Measurements from ENCODE around the gene FOXG1. TPM values are rescaled to one million over a fixed set of nuclear protein-coding genes. Genes with fewer than 3 reads are reported as not detected.
A peak's percentile ranks its signal among the peaks of the same experiment; 100 is the strongest.

FOXG1 gene
- total RNA-seq, 2 donors from 2014 or later: not detected

GRCh38 chr14:28758885-28759652, 7.5 kb upstream of the FOXG1 start:
- H3K27ac Mint-ChIP-seq: no peak overlapping the region
- H3K9me3 Mint-ChIP-seq: peaks cover 22 to 23% of the 10 kb centered on the region in 2 donors
- no peak for ATAC-seq
- H3K36me3 Mint-ChIP-seq: peaks cover 32 to 51% of the 10 kb centered on the region in 2 donors
- no peak for DNase-seq (ENCODE audit: low spot score in 2 of 2)

DNA sequence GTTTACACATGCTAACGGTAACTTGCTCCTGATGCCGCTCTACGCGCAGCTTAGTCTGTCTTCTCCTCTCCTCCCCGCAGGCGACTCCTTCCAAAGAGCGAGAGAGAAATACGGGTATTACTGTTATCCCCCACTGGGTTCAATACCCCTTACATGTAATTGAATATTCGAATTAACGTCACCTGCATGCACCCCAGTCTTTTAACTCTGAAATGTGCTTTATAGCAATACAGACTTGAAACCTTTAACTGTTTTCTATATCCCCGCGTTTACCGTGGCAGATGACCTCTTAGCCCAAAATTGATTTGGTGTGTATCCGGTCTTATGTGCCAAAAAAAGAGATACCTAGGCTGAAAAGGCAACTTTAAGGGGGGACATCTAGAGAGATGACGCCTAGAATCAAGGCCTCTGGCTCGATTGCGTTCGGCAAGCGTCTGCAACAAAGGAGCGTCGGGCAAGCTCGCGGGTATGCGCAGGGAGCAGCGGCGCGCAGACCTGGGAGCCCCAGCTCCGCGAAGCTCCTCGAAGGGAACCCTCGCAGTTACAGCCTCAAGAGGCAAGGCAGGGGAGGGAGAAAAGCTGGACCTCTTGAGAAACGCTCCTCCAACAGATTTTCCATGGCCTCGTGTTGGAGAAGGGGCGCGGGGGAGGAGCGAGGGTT, 6.8 kb upstream of the FOXG1 start:
- Mint-ChIP-seq H3K9me3 (peaks cover 21% of the 10 kb centered on the region in 2 donors), H3K36me3 (peaks cover 30 to 50% of the 10 kb centered on the region in 2 donors), H3K27ac (peak overlapping the region in 1 of 2 donors; percentile 55)
- ATAC-seq (no peak), DNase-seq (ENCODE audit: low spot score in 2 of 2) (no peak)

- H3K9me3 Mint-ChIP-seq: peaks cover 15 to 22% of the 10 kb centered on the region in 2 donors
- ATAC-seq (no peak), DNase-seq (ENCODE audit: low spot score in 2 of 2) (no peak)
- H3K27ac Mint-ChIP-seq: no peak overlapping the region
- peaks cover 25 to 49% of the 10 kb centered on the region in 2 donors for H3K36me3 Mint-ChIP-seq
Measured at GRCh38 chr14:28760431-28760996, 6.1 kb upstream of the FOXG1 start.

- no peak for ATAC-seq
- no peak for DNase-seq (ENCODE audit: low spot score in 2 of 2)
- Mint-ChIP-seq H3K36me3 (peaks cover 30 to 49% of the 10 kb centered on the region in 2 donors), H3K27ac (peak overlapping the region in 1 of 2 donors; percentile 60), H3K9me3 (peaks cover 10 to 22% of the 10 kb centered on the region in 2 donors)
Measured at GRCh38 chr14:28761438-28762291, 4.9 kb upstream of the FOXG1 start.

DNA sequence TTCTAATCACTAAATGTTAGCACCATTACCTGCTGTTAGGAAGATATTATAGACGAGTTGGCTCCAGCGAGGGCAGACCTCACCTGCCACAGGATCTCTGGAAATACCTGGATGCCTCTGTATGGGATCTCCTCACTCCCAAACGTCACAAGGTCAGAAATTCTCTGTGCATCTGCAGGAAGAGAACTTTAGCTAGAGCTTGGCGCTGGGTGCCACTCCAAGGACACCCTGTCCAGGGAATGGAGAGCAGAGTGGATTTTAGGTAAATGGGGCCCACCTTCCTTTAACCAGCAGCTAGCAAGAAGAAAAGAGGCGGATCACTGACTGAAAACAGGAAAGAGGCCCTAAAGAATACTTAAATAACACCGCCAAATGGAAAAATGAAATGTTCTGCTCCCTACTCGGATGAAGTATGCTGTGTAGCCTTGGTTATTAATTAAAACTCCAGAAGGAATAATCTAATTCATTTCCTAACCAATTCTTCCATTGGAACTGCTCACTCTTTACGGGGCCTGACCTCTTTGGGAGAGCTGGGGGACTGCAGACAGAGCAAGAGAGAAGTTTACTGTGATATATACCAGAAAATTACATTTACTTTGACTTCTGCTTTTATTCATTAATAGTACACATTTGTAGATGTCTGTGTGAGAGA, 4.2 kb upstream of the FOXG1 start:
- peaks cover 10 to 22% of the 10 kb centered on the region in 2 donors for H3K9me3 Mint-ChIP-seq

DNA sequence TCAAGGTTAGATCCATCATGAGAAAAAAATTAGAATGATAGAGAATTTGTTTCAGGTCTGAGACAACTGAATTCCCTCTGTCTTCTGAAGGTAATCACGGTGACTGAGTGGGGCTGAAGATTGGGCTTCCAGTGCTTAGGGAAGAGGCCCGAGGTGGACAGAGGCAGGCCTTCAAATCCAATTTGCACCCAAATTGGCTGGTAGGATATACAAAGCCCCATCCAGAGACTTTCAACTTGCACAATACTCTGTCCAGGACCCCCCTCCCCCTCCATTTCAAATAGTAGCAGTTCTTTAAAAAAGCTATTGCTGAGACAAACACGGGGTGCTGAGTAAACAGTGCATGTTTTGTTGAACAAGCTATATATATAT, 3.6 kb upstream of the FOXG1 start:
- Mint-ChIP-seq H3K9me3 (peaks cover 10 to 22% of the 10 kb centered on the region in 2 donors), H3K27ac (no peak overlapping the region), H3K36me3 (peaks cover 30 to 46% of the 10 kb centered on the region in 2 donors)
- ATAC-seq (no peak), DNase-seq (ENCODE audit: low spot score in 2 of 2) (no peak)

More for the DNA sequence above, 4.2 kb upstream of the FOXG1 start:
- ATAC-seq (no peak), DNase-seq (ENCODE audit: low spot score in 2 of 2) (no peak)
- H3K36me3 Mint-ChIP-seq: peaks cover 30 to 44% of the 10 kb centered on the region in 2 donors
- H3K27ac Mint-ChIP-seq: no peak overlapping the region

DNA sequence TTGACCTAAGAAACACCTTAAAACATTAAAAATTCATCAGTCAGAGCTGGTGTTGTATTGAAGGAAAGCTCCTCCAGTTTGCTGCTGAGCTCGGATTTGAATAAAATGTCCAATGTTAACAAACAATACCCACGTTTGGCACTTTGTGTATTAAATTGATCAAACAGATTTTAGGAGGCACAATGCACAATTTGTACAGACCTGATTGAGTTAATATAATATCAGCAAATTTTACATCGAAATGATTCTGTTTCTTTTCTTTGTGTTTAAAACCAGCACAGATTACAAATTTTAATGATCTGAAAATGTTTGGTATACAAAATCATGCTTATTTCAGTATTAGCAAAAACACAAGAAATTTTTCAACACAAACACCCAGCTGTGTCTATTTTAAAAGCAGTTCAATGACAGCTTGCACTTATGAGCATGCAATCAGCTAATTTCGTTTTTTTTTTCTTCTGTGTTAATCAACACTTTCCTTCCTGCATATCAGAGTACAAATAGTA, 2.8 kb upstream of the FOXG1 start:
- no peak for DNase-seq (ENCODE audit: low spot score in 2 of 2)
- no peak overlapping the region for H3K27ac Mint-ChIP-seq
- ATAC-seq: no peak
- H3K9me3 Mint-ChIP-seq: peaks cover 10 to 29% of the 10 kb centered on the region in 2 donors
- H3K36me3 Mint-ChIP-seq: peaks cover 31 to 51% of the 10 kb centered on the region in 2 donors

DNA sequence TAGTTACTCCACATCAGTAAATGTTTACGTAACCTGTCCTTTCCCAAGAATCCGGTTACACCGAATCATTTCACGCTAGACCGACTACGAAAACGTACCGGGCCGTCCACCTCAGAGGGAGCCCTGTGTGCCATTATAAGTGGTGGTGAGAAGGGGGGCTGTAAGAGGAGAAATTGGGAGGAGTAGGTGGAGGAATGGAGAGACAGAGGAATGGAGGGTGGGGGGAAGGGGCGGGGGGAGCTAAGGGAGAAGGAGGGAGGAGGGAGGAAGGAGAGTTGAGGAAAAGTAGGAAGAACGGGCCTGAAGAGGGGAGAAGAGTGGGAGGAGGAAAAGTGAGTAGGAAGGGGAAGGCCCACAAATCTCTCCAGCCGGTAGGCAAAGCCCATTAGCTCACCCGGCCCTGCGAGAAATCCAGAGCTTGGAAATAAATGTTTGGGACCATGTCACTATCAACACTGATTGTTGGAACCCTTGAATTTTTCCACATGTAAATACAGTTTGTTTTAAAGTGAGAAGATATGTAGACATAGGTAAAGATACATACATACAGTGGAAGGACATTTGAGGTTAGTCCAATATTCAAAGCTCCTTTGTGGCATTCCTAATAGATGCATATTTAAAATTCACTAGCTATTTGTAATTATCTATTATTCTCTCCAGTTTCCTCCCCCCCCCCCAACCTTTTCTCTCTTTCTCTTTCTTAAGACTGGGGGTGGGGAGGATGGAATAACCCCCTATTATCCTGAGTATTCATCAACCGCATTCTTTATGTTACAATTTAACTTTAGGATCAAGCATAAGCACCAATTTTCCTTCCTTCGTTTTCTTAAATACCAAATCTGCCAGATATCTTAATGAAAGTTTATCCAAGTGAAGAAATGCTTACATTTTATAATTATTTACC, 2.1 kb upstream of the FOXG1 start:
- no peak for DNase-seq (ENCODE audit: low spot score in 2 of 2)
- ATAC-seq: no peak
- Mint-ChIP-seq H3K36me3 (peaks cover 26 to 50% of the 10 kb centered on the region in 2 donors), H3K9me3 (peaks cover 10 to 28% of the 10 kb centered on the region in 2 donors), H3K27ac (no peak overlapping the region)

- H3K27ac Mint-ChIP-seq: peak overlapping the region in 1 of 2 donors; percentile 50
- peaks cover 20 to 44% of the 10 kb centered on the region in 2 donors for H3K36me3 Mint-ChIP-seq
- ATAC-seq (no peak), DNase-seq (ENCODE audit: low spot score in 2 of 2) (no peak)
- peaks cover 5 to 22% of the 10 kb centered on the region in 2 donors for H3K9me3 Mint-ChIP-seq
Measured at GRCh38 chr14:28765169-28765830, 1.3 kb upstream of the FOXG1 start.

GRCh38 chr14:28765831-28766468, 637 bp upstream of the FOXG1 start:
- peak overlapping the region in 1 of 2 donors; percentile 87 for H3K27ac Mint-ChIP-seq
- peaks cover 5 to 27% of the 10 kb centered on the region in 2 donors for H3K9me3 Mint-ChIP-seq
- peaks cover 20 to 49% of the 10 kb centered on the region in 2 donors for H3K36me3 Mint-ChIP-seq
- DNase-seq (ENCODE audit: low spot score in 2 of 2) (no peak), ATAC-seq (no peak)

DNA sequence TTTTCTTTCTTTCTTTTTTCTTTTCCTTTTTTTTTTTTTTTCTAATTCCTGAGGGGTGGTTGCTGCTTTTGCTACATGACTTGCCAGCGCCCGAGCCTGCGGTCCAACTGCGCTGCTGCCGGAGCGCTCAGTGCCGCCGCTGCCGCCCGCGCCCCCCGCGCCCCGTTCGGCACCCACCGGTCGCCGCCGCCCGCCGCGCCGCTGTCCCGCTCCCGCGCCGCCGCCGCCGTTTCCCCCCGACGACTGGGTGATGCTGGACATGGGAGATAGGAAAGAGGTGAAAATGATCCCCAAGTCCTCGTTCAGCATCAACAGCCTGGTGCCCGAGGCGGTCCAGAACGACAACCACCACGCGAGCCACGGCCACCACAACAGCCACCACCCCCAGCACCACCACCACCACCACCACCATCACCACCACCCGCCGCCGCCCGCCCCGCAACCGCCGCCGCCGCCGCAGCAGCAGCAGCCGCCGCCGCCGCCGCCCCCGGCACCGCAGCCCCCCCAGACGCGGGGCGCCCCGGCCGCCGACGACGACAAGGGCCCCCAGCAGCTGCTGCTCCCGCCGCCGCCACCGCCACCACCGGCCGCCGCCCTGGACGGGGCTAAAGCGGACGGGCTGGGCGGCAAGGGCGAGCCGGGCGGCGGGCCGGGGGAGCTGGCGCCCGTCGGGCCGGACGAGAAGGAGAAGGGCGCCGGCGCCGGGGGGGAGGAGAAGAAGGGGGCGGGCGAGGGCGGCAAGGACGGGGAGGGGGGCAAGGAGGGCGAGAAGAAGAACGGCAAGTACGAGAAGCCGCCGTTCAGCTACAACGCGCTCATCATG, 654 bp downstream of the FOXG1 start:
- H3K9me3 Mint-ChIP-seq: peaks cover 0 to 19% of the 10 kb centered on the region in 2 donors
- peak overlapping the region in 1 of 2 donors; percentile 77 for H3K27ac Mint-ChIP-seq
- ATAC-seq (no peak), DNase-seq (ENCODE audit: low spot score in 2 of 2) (no peak)
- peaks cover 14 to 36% of the 10 kb centered on the region in 2 donors for H3K36me3 Mint-ChIP-seq

DNA sequence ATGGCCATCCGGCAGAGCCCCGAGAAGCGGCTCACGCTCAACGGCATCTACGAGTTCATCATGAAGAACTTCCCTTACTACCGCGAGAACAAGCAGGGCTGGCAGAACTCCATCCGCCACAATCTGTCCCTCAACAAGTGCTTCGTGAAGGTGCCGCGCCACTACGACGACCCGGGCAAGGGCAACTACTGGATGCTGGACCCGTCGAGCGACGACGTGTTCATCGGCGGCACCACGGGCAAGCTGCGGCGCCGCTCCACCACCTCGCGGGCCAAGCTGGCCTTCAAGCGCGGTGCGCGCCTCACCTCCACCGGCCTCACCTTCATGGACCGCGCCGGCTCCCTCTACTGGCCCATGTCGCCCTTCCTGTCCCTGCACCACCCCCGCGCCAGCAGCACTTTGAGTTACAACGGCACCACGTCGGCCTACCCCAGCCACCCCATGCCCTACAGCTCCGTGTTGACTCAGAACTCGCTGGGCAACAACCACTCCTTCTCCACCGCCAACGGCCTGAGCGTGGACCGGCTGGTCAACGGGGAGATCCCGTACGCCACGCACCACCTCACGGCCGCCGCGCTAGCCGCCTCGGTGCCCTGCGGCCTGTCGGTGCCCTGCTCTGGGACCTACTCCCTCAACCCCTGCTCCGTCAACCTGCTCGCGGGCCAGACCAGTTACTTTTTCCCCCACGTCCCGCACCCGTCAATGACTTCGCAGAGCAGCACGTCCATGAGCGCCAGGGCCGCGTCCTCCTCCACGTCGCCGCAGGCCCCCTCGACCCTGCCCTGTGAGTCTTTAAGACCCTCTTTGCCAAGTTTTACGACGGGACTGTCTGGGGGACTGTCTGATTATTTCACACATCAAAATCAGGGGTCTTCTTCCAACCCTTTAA, 1.5 kb downstream of the FOXG1 start:
- peaks cover 16 to 34% of the 10 kb centered on the region in 2 donors for H3K36me3 Mint-ChIP-seq
- no peak for ATAC-seq
- peaks cover 2 to 22% of the 10 kb centered on the region in 2 donors for H3K9me3 Mint-ChIP-seq
- DNase-seq (ENCODE audit: low spot score in 2 of 2): no peak
- peak overlapping the region in 1 of 2 donors; percentile 77 for H3K27ac Mint-ChIP-seq
